GM12875 (cell line): ENCODE results near the gene ARL5A.

Source experiments
- H3K4me3 ChIP-seq: one replicate; pipeline ENCODE4 v1.5.1; 2011; ENCODE audit warnings: low read depth, low read length, control low read depth
- CTCF ChIP-seq: IDR thresholded peaks from 2 replicates; pipeline ENCODE4 v1.5.1; 2011; ENCODE audit warnings: low read depth, mild to moderate bottlenecking, control low read depth, inconsistent platforms, low read length, moderate library complexity, borderline replicate concordance; ENCODE audit not compliant: insufficient read depth

The ARL5A gene

DNA sequence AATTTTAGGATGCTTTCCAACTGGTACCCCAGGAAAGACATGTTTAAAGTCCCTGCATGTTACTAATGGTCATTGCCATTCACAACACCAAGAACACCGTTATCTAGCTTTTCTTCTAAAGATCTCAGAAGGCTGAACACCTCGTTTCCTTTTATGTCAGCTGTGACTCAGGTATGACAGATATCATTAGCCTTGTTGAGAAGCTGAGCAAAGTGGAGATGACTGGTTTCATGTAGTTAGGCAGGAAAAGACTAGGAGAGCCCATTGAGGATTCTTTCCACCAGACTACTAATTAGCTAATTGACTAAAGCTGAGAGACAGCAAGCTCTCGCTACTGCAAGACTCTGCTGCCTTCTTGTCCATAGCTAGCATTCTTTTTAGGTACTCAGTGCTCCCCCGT, 32.0 kb upstream of the ARL5A start:
- no peak for TF ChIP-seq CTCF
- no peak overlapping the region for H3K4me3 ChIP-seq

GRCh38 chr2:151857650-151858049, 29.4 kb upstream of the ARL5A start:
- TF ChIP-seq CTCF = no peak
- H3K4me3 ChIP-seq = no peak overlapping the region

GRCh38 chr2:151855111-151855510, 26.9 kb upstream of the ARL5A start:
- no peak for TF ChIP-seq CTCF
- H3K4me3 ChIP-seq = no peak overlapping the region

DNA sequence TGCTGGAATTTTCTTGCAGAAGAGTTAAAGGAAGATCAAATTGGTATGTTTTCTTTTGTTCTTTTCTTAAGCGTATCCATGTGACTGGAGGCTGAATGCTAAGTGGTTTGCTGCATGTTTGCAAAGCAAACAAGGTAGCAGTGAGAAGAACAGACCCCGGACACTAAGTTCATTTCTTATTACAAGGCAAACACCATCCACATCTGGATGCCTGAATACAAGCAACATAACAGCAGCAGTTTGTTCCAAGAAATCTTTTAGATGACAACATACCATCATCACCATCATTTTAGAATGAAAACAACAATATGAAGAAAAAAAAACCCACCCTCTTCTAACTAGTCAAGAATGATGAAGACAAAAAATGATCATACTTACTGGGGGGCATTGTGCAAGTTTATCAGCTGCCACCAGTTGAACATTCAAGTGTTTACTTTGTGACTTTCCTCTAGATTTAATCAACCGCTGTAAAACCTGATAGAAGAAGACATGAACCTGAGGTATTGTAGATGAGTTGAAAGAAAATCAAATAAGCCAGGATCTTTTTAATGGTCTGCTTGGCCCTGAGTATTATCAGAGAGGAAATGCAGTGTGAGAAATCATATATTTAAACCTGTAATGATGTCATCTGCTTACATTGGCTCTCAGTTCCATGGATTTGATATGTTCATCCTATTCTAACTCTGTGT, 25.0 kb upstream of the ARL5A start:
- no peak for TF ChIP-seq CTCF
- no peak overlapping the region for H3K4me3 ChIP-seq

GRCh38 chr2:151852260-151853069, 24.2 kb upstream of the ARL5A start:
- no peak for TF ChIP-seq CTCF

GRCh38 chr2:151851761-151852160, 23.5 kb upstream of the ARL5A start:
- no peak for TF ChIP-seq CTCF
- no peak overlapping the region for H3K4me3 ChIP-seq

More at GRCh38 chr2:151852260-151853069, 24.2 kb upstream of the ARL5A start:
- H3K4me3 ChIP-seq = no peak overlapping the region
